Smooth muscle cell of the brain vasculature (primary cell): ENCODE results near the gene METTL21C.

Source experiments
- DNase-seq: peaks from one replicate; pipeline ENCODE4 v3.0.0-alpha.2; 2012; ENCODE audit warnings: low read depth, low spot score

Gene METTL21C

GRCh38 chr13:102667023-102667422 is 27.8 kb downstream of the METTL21C start:
- no peak for DNase-seq

- DNase-seq: no peak
Observed at GRCh38 chr13:102659168-102659713, 35.6 kb downstream of the METTL21C start.

- DNase-seq: no peak
Observed at GRCh38 chr13:102658660-102659059, 36.2 kb downstream of the METTL21C start.

GRCh38 chr13:102657630-102658029 is 37.2 kb downstream of the METTL21C start:
- DNase-seq: no peak

GRCh38 chr13:102654756-102655155 is 40.1 kb downstream of the METTL21C start:
- no peak for DNase-seq

- no peak for DNase-seq
Observed at GRCh38 chr13:102651892-102652291, 43.0 kb downstream of the METTL21C start.

GRCh38 chr13:102651392-102651791 is 43.5 kb downstream of the METTL21C start:
- DNase-seq: no peak

- DNase-seq: no peak
Observed at GRCh38 chr13:102650444-102650843, 44.4 kb downstream of the METTL21C start.

- no peak for DNase-seq
Observed at GRCh38 chr13:102648046-102648445, 46.8 kb downstream of the METTL21C start.

- DNase-seq: no peak
Observed at GRCh38 chr13:102645701-102646100, 49.1 kb downstream of the METTL21C start.

- no peak for DNase-seq
Observed at GRCh38 chr13:102643656-102644055, 51.2 kb downstream of the METTL21C start.

GRCh38 chr13:102642475-102642874 is 52.4 kb downstream of the METTL21C start:
- DNase-seq: no peak

GRCh38 chr13:102642029-102642428 is 52.8 kb downstream of the METTL21C start:
- no peak for DNase-seq

- DNase-seq: no peak
Observed at GRCh38 chr13:102638741-102639140, 56.1 kb downstream of the METTL21C start.
